ENCODE data around the gene B4GALNT4.
"Not testable (repeated sequence)": the region's sequence is repeated elsewhere in the genome, so short reads cannot be mapped to it uniquely, and the experiment has no call there.

The B4GALNT4 gene

DNA sequence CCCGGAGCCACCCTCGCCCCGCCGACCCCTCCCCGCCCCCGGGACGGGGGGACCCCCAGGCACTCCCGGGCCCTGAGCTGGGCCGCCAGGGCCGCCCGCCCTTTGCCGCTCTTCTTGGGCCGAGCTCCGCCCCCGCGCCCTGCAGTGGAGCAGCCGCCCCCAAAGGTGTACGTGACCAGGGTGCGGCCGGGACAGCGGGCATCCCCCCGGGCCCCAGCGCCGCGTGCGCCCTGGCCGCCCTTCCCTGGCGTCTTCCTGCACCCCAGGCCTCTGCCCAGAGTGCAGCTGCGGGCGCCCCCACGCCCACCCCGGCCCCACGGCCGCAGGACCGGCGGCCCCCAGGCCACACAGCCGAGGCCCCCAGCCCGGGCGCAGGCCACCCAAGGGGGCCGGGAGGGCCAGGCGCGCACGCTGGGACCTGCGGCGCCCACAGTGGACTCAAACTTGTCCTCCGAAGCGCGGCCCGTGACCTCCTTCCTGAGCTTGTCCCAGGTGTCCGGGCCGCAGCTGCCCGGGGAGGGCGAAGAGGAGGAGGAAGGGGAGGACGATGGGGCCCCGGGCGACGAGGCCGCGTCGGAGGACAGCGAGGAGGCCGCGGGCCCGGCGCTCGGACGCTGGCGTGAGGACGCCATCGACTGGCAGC is 7.4 kb downstream of the B4GALNT4 start:
- no peak for DNase-seq (ENCODE audit: low spot score)

DNA sequence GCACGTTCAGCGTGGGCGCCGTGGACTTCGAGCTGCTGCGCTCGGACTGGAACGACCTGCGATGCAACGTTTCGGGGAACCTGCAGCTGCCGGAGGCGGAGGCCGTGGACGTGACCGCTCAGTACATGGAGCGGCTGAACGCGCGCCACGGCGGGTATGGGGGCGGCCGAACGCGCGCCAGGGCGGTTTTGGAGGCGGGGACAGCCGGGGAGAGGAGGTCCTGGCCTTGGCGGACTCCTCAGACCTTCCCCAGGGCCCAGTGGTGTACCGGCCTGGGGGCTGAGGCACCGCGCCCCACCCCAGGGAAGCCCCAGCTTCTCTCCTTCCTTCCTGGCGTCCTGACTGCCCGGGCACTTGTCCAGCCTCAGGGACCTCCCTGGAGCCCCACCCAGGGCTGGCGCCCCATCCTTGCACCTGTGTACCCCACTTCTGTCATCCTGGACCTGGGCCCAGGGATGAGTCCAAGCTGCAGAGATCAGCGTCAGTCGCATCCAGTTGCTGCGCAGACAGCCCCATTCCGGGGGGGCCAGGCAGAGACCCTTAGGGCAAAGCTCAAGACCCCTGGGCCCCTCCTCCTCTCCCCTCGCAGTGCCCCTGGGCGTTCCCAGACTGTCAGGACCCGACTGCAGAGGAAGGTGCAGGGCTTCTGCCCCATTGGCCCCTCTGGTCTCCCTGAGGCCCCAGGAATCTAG is 8.0 kb downstream of the B4GALNT4 start:
- DNase-seq (ENCODE audit: low spot score), result no peak

DNA sequence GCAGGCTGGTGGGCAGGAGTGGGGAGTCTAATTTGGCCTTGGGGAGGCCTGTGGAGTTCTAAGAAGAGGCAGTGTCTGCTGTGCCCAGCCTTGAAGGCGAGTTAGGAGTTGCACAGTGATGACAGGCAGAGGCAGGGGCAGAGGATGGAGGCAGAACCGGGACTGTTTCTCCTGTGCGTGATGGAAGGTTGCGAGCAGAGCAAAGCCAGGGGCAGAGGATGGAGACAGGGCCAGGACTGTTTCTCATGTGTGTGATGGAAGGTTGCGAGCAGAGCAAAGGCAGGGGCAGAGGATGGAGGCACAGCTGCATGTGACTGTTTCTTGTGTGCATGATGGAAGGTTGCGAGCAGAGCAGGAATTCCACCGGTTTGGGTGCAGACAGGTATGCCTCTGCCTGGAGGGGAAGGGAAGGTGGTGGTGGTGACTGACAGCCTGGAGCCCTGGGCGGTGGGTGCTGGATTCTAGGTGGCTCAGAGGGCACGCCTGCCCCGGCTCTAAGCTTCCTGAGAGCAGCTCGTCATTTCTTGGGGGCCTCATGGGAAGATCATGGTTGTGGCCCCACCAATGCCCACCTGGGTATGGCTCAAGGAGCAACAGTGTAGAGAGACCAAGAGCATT is 8.7 kb downstream of the B4GALNT4 start:
- no peak for DNase-seq (ENCODE audit: low spot score)

DNA sequence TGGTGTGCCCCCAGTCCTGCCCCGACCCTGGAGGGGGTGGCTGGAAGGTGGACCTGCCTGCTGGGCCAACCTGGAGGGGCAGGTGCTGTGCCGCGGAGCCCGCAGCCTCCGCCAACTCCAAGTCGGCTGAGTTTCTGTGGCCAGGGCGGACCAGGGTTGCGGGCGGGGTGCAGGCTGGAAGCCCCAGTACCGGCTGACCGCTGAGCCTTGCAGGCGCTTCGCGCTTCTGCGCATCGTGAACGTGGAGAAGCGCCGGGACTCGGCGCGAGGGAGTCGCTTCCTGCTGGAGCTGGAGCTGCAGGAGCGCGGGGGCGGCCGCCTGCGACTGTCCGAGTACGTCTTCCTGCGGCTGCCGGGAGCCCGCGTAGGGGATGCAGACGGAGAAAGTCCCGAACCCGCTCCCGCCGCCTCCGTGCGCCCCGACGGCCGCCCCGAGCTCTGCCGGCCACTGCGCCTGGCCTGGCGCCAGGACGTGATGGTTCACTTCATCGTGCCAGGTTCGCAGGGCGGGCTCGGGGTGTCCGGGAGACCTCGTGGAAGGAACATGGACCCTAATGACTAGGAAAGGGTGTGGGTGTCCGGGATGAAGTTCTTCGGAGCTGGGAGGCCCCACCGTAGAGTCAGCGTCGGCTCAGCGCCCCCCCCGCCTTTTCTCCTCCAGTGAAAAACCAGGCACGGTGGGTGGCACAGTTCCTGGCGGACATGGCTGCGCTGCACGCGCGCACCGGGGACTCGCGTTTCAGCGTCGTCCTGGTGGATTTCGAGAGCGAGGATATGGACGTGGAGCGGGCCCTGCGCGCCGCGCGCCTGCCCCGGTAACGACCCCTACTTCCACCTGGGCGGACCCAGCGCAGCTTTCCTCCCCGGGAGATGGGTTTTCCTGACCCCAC is 10.2 kb downstream of the B4GALNT4 start:
- DNase-seq (ENCODE audit: low spot score), result no peak

DNA sequence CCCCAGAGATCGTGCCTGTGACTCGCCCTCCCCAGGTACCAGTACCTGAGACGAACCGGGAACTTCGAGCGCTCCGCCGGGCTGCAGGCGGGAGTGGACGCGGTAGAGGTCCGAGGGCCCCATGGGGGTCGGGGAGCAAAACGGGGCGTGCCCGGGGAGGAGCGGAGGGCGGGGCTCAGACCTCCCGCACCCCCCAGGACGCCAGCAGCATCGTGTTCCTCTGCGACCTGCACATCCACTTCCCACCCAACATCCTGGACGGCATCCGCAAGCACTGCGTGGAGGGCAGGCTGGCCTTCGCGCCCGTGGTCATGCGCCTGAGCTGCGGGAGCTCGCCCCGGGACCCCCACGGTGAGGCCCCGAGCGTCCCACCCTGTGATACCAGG is 10.8 kb downstream of the B4GALNT4 start:
- DNase-seq (ENCODE audit: low spot score), result no peak

DNA sequence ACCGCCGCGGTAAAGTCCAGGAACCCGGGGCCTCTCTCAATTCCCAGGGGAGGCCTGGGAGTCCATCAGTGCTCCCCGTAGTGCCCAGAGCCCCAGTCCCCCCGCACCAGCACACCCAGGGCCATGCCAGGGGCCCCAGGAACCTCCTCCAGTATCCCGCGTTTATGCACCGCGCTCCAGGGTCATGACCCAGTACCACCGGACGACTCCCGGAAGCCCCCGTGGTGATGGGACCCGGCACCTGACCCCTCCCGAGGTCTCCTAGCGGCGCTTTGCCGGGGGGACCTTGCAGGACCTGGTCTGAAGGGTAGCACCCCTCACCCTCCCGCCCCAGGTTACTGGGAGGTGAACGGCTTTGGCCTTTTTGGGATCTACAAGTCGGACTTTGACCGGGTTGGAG is 11.2 kb downstream of the B4GALNT4 start:
- no peak for DNase-seq (ENCODE audit: low spot score)

DNA sequence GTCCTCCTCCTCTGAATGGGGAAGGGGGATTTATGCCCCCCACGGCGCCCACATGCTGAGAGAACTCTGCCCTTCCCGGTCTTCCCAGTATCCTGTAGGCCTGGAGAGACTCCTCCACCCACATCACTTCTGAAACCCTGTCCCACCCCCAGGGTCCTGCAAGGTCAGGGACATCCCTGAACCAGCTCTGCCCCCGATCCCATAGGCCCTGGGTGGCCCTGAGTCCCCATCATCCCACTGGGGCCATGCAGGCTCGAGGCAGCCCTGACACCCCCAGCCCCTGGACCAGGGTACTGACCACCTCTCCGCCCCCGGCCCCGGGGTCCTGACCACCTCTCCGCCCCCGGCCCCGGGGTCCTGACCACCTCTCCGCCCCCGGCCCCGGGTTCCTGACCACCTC is 11.7 kb downstream of the B4GALNT4 start:
- no peak for DNase-seq (ENCODE audit: low spot score)

DNA sequence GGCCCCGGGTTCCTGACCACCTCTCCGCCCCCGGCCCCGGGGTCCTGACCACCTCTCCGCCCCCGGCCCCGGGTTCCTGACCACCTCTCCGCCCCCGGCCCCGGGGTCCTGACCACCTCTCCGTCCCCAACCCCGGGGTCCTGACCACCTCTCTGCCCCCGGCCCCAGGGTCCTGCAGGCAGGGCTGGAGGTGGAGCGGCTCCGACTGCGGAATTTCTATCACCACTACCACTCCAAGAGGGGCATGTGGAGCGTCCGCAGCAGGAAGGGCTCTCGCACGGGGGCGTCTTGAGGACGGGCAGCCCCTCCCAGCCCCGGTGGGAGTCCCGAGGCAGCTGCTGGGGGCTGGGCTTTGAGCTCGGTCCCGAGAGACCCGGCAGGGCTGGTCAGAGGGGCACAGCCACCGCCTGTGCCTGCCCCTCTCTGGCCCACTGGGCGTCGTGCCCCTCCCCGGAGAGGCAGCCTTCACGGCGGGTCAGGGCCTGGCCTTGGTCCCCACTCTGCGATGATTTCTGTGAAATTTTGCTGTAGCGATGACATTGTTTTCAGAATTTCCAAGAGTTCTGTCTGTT is 12.3 kb downstream of the B4GALNT4 start:
- DNase-seq (ENCODE audit: low spot score), result no peak

DNA sequence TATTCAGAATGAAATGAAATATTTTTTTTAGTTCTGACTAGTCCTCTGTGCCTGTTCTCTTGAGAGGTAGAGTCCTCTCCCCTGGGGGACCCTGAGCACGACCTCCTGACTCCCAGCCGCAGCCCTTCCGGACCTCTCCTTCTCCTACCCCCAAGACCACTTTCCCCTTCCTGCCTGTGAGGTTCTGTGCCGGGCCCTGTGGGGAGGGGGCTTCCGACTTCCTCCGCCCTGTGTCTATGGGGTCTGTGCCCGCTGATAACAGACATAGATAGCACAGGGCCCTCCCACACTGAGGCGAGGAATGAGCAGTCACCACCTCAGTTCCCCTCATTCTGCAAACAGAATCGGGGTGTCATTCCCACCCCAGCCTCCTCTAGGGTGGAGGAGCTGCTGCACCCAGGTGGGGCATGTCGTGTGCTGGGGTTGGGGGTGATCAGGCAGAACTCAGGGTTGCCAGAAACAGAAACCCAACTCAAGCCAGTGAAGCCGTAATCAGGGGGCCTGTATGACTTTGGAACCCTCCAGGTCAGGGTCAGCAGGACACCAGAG is 12.9 kb downstream of the B4GALNT4 start:
- no peak for DNase-seq (ENCODE audit: low spot score)

DNA sequence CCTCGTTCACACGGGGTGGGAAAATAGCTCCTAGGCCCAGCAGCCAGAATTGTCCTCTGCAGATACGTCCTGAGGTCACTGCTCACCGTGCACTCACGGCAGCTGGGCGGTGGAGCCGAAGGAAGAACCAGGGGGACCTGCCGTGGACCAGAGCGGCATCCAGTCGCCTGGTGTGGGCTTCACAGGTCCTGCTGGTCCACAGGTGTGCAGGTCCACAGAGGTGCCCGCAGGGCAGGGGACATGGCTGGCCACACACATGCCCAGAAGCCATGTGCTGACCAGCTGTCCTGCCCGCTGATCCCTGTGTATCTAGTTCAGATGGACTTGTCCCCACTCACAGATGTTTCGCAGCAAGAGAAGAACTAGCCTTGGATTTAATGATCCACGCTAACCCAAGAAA is 14.1 kb downstream of the B4GALNT4 start:
- no peak for DNase-seq (ENCODE audit: low spot score)

DNA sequence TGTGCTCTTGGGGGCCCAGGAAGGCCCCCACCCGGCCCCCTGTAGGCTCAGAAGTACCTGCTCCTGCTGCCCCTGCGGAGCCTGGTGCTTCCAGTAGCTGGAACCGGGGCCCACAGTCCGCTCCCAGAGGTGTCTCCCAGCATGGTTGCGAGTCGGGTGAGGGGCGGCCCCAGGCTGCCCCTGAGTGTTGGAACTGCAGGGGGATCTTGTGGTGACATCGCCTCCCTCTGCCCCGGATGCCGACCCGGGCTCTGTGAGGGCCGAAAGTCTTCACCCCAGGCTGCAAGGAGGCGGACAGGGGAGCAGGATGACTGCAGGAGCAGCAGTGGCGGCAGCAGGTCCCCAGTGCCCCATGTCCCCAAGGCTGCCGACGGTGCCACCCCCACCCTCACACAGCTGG is 15.2 kb downstream of the B4GALNT4 start:
- DNase-seq (ENCODE audit: low spot score), result no peak

DNA sequence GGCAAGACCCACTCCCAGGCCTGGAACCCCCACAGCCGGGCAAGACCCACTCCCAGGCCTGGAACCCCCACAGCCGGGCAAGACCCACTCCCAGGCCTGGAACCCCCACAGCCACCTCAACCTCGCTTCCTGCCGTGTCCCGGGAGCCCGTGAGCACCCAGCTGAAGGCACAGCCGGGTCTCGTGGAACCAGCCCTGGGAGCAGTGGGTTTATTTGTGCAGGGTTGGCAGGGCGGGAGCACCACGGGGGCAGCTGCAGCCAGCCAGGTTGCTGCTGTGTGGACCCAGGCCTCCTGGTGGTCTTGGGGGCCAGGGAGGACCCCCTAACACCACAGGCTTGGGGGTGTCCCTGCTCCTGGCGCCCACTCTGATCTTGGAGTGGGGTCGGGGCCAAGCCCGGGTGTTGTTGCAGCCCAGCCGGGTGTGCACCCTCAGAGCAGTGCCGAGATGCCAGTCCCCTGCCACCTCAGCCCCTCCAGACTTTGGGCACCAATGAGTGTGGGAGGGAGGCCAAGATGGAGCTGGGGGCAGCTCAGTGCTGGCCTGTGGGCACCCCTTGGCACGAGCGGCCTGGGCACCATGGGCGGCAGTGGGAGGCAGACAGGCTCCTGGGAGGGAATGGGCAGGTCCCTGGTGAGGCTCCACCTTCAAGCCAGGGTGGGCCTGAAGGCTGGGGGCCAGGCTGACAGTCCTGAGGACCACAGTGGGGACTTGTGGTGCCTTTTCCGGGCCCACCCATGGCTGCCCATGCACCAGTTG is 16.5 kb downstream of the B4GALNT4 start:
- DNase-seq (ENCODE audit: low spot score), result no peak

DNA sequence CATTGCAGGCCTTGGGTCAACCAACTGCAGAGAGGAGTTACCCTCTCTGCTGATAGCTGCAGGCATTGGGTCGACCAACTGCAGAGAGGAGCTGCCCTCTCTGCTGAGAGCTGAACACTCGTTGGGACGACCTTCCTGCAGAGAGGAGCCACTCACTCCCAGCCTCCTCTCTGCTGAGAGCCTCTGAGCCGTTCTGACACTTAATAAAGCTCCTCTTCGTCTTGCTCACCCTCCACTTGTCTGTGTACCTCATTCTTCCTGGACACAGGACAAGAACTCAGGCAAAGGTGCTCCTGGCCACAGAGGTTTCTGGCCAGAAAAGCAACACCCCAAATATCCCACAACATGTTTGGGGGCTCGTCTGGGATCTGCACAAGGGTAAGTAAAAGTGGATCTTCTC is 17.2 kb downstream of the B4GALNT4 start:
- no peak for DNase-seq (ENCODE audit: low spot score)

DNA sequence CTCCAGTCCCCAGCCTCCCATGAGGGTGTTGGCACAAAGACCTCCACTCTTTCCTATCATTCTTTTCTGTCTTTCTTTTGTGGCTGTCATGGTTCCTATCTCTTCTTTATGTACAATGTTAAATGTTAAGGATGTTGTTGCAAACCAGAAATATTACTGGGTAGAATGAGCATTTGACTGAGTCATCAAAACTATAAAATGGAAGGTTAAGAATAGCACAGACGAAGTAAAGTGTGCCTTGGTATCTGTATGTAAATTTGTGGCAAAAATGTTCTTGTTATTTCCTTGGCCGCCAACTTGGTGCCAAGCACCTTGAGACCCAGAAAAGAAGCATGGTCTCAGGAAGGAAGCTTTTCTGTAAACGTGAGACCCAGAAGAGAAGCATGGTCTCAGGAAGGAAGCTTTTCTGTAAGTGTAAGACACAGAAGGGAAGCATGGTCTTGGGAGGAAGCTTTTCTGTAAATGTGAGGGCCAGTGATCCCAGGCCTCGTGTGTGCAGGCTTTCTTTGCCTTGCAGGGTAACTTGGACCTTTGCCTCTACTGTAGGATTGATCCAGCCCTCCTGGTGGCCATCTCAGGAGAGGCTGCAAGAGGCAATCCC is 18.0 kb downstream of the B4GALNT4 start:
- DNase-seq (ENCODE audit: low spot score), result no peak

DNA sequence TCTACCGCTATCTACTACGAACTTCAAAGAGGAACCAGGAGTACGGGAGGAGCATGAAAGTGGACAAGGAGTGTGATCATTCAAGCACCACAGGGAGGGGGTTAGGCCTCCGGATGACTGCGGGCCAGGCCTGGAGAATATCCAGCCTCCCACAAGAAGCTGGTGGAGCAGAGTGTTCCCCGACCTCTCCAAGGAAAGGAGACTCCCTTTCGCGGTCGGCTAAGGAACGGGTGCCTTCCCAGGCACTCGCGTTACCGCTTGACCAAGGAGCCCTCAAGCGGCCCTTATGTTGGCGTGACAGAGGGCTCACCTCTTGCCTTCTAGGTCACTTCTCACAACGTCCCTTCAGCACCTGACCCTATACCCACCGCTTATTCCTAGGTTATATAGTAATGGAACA is 20.1 kb downstream of the B4GALNT4 start:
- not testable (repeated sequence) for DNase-seq (ENCODE audit: low spot score)

DNA sequence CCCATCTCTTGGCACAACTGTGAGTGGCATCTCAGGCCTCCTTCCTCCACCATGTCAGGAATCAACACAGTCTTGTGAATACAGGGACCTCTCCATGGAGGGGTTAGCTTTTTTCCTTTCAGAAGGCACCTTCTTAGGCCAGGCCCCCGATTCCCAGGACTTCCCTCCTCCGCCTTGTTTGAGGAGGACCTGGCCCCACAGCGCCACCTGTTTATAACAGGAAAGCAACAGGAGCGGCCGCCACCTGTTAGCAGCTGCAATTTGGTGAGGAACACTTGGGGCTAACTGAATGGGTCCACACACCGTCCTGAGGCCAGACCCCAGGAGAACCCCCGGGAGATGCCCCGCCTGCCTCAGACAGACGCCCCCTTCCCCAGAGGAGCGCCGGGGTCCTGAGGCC is 20.9 kb downstream of the B4GALNT4 start:
- DNase-seq (ENCODE audit: low spot score), result no peak

DNA sequence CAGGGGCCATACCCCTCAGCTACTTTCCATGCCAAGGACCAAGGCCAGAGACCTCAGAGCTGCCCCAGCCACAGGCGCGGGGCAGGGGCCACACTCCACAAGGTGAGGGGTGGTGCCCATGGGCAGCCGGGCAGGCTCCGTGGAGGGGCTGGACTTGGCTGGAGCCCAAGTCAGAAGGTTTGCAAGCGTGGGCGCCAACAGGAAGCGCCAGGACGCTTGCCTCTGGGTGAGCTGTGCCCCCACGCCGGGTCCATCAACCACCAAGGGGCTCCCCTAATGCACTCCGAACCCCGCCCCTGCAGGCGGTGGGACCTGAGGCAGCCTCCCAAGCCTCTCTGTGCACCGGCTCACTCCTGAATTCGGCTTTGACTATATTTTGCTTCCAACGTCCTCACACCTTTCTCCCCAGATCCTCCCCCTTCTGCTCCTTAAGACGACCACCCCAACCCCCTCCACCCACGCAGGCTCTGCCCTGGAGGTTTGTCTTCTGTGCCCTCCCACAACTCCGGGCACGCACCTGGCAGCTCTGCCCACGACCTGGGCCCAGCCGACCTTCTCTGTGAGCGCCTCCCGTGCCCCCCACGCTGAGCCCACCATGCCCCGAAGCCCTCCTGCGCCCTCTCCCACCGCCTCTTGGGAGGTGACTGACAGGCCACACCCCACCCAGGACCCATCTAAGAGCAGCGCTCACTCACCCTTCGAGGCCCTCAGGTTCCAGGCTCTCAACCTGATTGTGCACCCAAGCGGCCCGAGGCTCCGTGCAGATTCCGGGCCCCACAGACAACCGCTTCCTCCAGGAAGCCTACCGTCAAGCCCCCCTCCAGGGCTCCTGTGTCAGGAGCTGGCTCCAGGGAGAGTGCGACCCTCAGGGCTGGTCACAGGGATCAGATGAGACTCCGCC is 22.1 kb downstream of the B4GALNT4 start:
- DNase-seq (ENCODE audit: low spot score), result no peak

DNA sequence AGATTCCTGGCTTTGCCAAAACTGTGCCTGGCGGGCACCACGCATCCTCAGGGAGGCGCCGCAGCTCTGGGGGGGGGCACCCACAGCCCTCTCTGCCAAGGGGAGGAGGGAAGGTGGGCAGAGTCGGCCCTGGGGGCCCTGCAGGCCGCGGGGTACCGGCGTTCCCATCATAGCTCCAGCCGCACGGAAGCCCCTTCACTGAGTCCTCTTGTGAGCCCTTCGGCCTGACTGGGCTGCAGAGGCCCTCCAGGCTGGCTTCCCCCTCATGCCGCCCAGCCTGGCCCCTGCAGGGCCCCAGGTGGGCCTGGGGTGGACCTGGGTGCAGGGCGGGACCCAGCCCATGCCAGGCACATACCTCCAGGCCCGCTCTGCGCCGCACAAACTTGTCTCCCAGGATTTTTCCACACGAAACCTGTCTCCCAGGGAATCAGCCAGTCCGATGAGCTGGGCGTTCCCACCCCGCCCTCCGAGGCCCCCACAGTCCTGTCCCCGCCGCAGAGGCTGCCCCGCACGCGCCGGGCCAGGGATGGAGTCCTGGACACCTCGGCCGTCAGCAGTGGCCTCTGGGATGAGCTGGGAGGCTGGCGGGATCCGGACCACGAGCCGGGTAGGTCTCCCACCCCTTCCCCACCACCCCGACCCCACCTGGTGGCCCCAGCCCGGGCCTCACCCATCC is 22.9 kb downstream of the B4GALNT4 start:
- no peak for DNase-seq (ENCODE audit: low spot score)

Data from activated CD4-positive, alpha-beta T cell treated with anti-CD3 and anti-CD28 coated beads, Interleukin-2, Interleukin-4, amounts not matched to agents 100 ng/mL and 50 ng/mL, durations not matched to agents 16 hours and 8 hours (primary cell).